NCI-H510A treated with DMSO at 0.1 percent for 48 hours (cell line): ENCODE results near the gene TTC28.

Experiments used
- DNase-seq: peaks from one replicate; lab custom pipeline; 2025; lab: John Stamatoyannopoulos, UW

The TTC28 gene

GRCh38 chr22:27966168-27967064 lies 713.2 kb downstream of the TTC28 start:
- DNase-seq, result no peak

- no peak for DNase-seq
Observed at GRCh38 chr22:27962268-27963044, 717.2 kb downstream of the TTC28 start.

GRCh38 chr22:27961680-27962079 lies 718.0 kb downstream of the TTC28 start:
- DNase-seq, result no peak

- DNase-seq, result no peak
Observed at GRCh38 chr22:27961182-27961581, 718.5 kb downstream of the TTC28 start.

- DNase-seq, result no peak
Observed at GRCh38 chr22:27959335-27960090, 720.1 kb downstream of the TTC28 start.

GRCh38 chr22:27952779-27953178 lies 726.9 kb downstream of the TTC28 start:
- no peak for DNase-seq

GRCh38 chr22:27952091-27952490 lies 727.5 kb downstream of the TTC28 start:
- DNase-seq, result no peak

- DNase-seq, result no peak
Observed at GRCh38 chr22:27949421-27949820, 730.2 kb downstream of the TTC28 start.

- DNase-seq, result no peak
Observed at GRCh38 chr22:27948569-27948968, 731.1 kb downstream of the TTC28 start.

- no peak for DNase-seq
Observed at GRCh38 chr22:27947448-27947847, 732.2 kb downstream of the TTC28 start.

- no peak for DNase-seq
Observed at GRCh38 chr22:27941143-27941542, 738.5 kb downstream of the TTC28 start.

- no peak for DNase-seq
Observed at GRCh38 chr22:27937453-27937852, 742.2 kb downstream of the TTC28 start.

- no peak for DNase-seq
Observed at GRCh38 chr22:27935897-27936296, 743.7 kb downstream of the TTC28 start.

GRCh38 chr22:27934069-27934468 lies 745.6 kb downstream of the TTC28 start:
- DNase-seq, result no peak

GRCh38 chr22:27933186-27933983 lies 746.3 kb downstream of the TTC28 start:
- DNase-seq, result no peak

GRCh38 chr22:27930331-27931060 lies 749.1 kb downstream of the TTC28 start:
- no peak for DNase-seq
